Heart left ventricle (tissue), 13 donors: ENCODE results near the gene CHMP1A.

Source experiments
- POLR2A ChIP-seq, 2 donors: fragments of 450-650 bp; IDR thresholded peaks; one replicate each; pipeline ENCODE4 v1.6.1; 2017; ENCODE audit warnings: antibody characterized with exemption in 2 of 2, mild to moderate bottlenecking in 2 of 2, moderate library complexity in 2 of 2
- TF ChIP-seq, protein P1 (sequence below), 12 donors: fragments of 200-600 bp; sonication (generic) in 4 of 12; IDR thresholded peaks; one replicate each; pipeline versions ENCODE4 v1.5.0 to v1.8.0; 2018 to 2022; ENCODE audit warnings: antibody characterized with exemption in 12 of 12, mild to moderate bottlenecking in 5 of 12
- donor health status: ischemic (EF 13 %, LVEDD 7.1; RV severe dilation, severe dysfunction).
- donor health status: DM: no; HTN: yes; CAD: no.
- donor health status: DM: no; HTN: no; CAD: no.
- donor health status: ischemic (EF 25% LVEDD 6.9; RV normal size, moderate dysfunction).
- donor health status: ischemic (EF 25% LVEDD 5.7; RV mildly dilated, moderate dysfunction).
- donor health status: ischemic (EF 35%, LVEDD 5.7; RV mildly dilated, moderate dysfunction).
- donor health status: nonischemic (EF 11% LVEDD 7.7; RV severe dilation, severe dysfunction).
- donor health status: DM: yes; HTN: yes; CAD: no.
- donor health status: PGD.
- donor health status: ischemic (EF 29% LVEDD 5.4; RV normal size, mild dysfunction).
- donor health status: nonischemic (EF 23%, LVEDD 6.1; RV moderate dilation, normal function).

DNA sequence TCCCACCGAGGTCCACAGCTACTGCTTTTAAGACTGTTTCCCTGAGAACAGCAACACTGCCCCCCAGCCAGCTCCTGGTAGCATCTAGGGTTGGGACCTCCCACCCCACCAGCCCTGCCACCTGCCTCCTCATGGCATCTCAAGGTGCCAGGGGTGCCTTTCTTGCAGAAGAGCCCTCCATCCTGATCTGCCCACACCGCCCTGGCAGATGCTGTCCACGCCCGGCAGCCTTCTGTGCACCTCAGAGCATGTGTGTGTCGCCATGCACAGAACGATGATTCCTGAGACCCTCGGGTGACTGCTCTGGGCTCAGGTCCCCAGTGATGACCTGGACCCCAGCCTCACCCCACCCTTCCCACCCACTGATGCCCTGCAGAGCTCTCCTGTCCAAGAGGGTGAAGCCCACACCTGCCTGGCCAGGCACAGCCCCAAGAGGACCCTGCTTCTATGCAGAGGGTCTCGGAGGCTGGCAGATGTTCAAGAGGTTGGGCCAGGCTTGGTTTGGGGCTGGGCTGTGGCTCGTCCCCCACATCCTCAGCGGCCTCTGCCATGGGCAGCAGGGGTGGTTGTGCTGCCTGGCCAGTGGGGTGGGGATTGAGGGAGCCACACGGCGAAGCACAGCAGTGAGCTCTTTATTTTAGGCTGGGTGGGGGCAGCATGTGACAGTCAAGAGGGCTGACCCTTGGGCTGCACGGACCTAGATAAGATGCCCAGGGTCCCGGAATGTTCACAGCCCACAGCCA, 49.2 kb upstream of the CHMP1A start:
- TF ChIP-seq, protein P1, sequence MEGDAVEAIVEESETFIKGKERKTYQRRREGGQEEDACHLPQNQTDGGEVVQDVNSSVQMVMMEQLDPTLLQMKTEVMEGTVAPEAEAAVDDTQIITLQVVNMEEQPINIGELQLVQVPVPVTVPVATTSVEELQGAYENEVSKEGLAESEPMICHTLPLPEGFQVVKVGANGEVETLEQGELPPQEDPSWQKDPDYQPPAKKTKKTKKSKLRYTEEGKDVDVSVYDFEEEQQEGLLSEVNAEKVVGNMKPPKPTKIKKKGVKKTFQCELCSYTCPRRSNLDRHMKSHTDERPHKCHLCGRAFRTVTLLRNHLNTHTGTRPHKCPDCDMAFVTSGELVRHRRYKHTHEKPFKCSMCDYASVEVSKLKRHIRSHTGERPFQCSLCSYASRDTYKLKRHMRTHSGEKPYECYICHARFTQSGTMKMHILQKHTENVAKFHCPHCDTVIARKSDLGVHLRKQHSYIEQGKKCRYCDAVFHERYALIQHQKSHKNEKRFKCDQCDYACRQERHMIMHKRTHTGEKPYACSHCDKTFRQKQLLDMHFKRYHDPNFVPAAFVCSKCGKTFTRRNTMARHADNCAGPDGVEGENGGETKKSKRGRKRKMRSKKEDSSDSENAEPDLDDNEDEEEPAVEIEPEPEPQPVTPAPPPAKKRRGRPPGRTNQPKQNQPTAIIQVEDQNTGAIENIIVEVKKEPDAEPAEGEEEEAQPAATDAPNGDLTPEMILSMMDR (IDR thresholded peaks at IDR 0.05), result no peak
- TF ChIP-seq POLR2A (IDR thresholded peaks at IDR 0.05), result no peak
